HFF-Myc (cell line): ENCODE results near the gene CELF5.

Experiments used
- DNase-seq: peaks from one replicate; pipeline ENCODE4 v3.0.0-alpha.2; 2011; ENCODE audit warnings: low read depth; ENCODE audit errors: extremely low read depth
- H3K4me3 ChIP-seq: replicated peaks from 2 replicates; pipeline ENCODE4 v1.5.1; 2011; ENCODE audit warnings: low read depth, mild to moderate bottlenecking, control low read depth, low read length
- CTCF ChIP-seq: IDR thresholded peaks from 2 replicates; pipeline ENCODE4 v1.5.1; 2012; ENCODE audit warnings: mild to moderate bottlenecking, low read depth, low read length, control low read depth; ENCODE audit errors: missing control alignments

CELF5 gene

DNA sequence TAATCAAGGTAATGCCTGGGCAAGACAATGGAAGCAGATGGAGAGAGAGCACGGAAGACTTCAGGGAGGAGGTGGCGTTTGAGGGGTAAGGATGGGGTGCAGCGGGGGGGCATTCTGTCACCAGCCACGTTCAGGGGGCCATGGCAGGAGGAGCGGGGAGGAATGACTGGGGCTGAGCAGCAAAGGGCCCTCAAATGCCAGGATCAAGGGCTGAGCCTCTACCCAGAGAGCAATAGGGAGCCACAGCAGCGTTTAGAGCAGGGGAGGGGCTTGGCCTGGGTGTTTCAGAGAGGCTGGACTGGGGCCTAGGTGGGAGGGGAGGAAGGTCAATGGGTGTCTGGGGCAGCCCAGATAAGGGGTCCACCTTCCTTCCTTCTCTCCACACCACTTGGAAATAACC is 44.3 kb downstream of the CELF5 start:
- no peak for DNase-seq
- H3K4me3 ChIP-seq = no peak overlapping the region
- no peak for TF ChIP-seq CTCF

- no peak for TF ChIP-seq CTCF
- no peak overlapping the region for H3K4me3 ChIP-seq
- DNase-seq = no peak
Observed at GRCh38 chr19:3269916-3270671, 45.6 kb downstream of the CELF5 start.

DNA sequence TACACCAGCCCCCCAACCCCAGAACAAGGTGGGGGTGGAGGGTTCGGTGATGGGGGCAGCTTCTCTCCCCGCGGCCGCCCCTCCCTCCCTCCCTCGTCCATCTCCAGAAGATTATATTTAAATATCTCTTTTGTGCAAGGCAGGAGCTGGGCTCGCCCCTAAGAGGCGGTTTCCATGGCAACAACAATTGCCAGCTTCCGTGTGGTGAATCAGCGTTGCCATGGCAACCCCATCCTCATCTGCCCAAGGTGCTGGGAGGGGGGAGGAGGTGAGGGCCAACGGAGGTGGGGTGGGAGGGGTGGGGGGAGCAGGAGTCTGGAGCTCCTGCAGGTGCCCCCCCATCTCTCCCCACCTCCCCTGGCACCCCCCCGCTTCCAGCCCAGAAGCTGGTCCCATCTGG is 46.4 kb downstream of the CELF5 start:
- TF ChIP-seq CTCF = no peak
- peak; percentile 22 for DNase-seq
- H3K4me3 ChIP-seq = no peak overlapping the region

DNA sequence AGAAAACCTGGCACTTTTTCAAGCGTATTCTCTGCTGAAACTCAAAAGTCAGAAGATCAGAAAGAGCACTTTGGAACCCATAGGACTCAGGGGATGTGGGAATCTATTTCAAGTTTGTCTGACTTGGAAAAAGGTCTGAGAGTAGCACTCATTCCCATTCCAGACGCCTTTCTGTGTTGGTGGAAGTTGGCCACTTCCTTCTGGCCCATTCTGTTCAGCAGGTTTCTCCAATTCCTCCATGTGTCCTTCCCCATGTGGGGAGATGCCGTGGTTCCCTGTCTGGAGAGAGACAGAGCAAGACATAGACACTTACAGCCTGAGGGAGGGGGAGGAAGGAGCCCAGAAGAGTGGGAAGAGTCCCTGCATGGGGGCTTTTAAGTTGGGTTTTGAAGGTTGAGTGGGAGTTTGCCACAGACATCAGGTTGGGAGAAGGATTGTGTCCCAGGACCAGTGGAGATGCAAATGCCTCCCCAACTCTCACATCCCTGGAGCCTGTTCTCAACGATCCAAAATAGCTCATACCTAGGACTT is 48.0 kb downstream of the CELF5 start:
- H3K4me3 ChIP-seq = no peak overlapping the region
- DNase-seq = no peak
- TF ChIP-seq CTCF = no peak

GRCh38 chr19:3272952-3273351 is 48.5 kb downstream of the CELF5 start:
- DNase-seq = no peak
- TF ChIP-seq CTCF = no peak
- no peak overlapping the region for H3K4me3 ChIP-seq

DNA sequence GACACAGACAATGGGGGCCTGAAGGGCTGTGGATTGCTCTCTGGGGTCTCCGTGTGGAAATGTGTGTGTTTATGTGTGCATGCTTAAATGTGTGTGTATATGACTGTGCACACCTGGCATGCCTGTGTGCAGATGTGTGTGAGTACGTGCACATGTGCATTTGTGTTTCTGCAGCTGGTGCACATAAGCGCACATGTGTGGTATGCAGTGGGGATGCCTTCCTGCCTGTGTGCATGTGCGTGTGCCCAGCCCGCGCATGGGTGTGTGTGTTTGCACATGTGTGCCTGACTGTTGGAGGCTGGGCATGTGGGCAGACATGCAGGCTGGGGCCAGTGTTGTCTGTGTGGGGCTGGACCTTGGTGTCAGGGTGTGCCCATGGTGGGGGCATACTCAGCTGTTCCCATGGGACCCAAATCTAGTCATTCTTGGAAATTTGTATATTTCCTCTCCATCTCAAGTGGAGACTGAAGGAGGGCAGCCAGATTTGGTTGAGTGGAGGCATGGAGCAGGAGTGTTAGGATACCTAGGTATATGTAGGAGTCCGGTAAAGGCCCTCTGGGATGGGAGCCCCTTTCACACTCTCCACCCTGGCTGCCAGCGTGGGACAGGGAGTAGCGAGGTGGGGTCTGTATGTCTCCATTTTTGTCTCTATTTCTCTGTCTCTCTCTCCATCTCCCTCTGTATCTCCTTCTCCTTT is 49.9 kb downstream of the CELF5 start:
- DNase-seq = no peak
- no peak overlapping the region for H3K4me3 ChIP-seq
- no peak for TF ChIP-seq CTCF
